ENCODE data around the gene NXN.

DNA sequence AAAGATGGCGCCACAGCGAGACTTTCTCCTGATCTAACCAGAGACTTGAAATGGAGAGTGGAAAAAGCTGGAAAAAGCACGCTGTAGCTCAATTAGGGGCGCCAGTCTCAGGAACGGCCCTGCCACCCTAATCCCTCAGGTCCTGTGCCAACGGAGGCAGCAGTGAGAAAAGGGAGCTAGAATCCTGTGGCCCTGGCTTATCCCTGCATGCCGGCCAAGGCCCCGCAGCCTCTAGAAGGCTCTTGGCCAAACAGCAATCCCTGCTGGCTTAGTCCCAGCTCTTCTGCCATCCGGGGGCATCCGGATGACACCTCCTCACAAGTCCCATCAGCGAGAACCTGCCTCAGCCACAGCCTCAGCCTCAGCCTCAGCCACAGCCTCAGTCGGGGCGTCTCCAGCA is 127.7 kb downstream of the NXN start:
- TF ChIP-seq POLR2A (IDR thresholded peaks at IDR 0.05), result no peak
- TF ChIP-seq, protein P1, sequence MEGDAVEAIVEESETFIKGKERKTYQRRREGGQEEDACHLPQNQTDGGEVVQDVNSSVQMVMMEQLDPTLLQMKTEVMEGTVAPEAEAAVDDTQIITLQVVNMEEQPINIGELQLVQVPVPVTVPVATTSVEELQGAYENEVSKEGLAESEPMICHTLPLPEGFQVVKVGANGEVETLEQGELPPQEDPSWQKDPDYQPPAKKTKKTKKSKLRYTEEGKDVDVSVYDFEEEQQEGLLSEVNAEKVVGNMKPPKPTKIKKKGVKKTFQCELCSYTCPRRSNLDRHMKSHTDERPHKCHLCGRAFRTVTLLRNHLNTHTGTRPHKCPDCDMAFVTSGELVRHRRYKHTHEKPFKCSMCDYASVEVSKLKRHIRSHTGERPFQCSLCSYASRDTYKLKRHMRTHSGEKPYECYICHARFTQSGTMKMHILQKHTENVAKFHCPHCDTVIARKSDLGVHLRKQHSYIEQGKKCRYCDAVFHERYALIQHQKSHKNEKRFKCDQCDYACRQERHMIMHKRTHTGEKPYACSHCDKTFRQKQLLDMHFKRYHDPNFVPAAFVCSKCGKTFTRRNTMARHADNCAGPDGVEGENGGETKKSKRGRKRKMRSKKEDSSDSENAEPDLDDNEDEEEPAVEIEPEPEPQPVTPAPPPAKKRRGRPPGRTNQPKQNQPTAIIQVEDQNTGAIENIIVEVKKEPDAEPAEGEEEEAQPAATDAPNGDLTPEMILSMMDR (IDR thresholded peaks at IDR 0.05), result no peak
